Thyroid gland (tissue), 4 donors: Measurements from ENCODE around the gene CR2. TPM values are rescaled to one million over a fixed set of nuclear protein-coding genes. Genes with fewer than 3 reads are reported as not detected.
"Not testable (repeated sequence)": the region's sequence is repeated elsewhere in the genome, so short reads cannot be mapped to it uniquely, and the experiment has no call there.

Experiments
- DNase-seq, 2 donors: peaks; one replicate each; pipeline ENCODE4 v3.0.0-alpha.2; 2019
- H3K27ac ChIP-seq, 3 donors: fragments of 200-600 bp; sonication (generic); 1 replicate in 2 of 3; 2 replicates in 1 of 3; pipeline ENCODE4 v1.5.1; 2016 to 2019; ENCODE audit warnings: mild to moderate bottlenecking in 1 of 3, moderate library complexity in 1 of 3
- H3K27me3 ChIP-seq: fragments of 200-600 bp; sonication (generic); one replicate; pipeline ENCODE4 v1.5.1; 2019
- H3K36me3 ChIP-seq, 2 donors: fragments of 200-600 bp; sonication (generic); one replicate each; pipeline ENCODE4 v1.5.1; 2016 to 2019
- H3K4me1 ChIP-seq, 2 donors: fragments of 200-600 bp; sonication (generic); one replicate each; pipeline ENCODE4 v1.5.1; 2017 to 2019
- H3K4me3 ChIP-seq, 3 donors: fragments of 200-600 bp; sonication (generic); replicated peaks in 1 of 3; 1 replicate in 2 of 3; 2 replicates in 1 of 3; pipeline ENCODE4 v1.5.1; 2016; ENCODE audit warnings: mild to moderate bottlenecking in 1 of 3
- H3K9me3 ChIP-seq: fragments of 200-600 bp; sonication (generic); one replicate; pipeline ENCODE4 v1.5.1; 2017
- CTCF ChIP-seq, 6 experiments: fragments of 200-600 bp in 3 of 6; fragments of 450-650 bp in 3 of 6; sonication (generic) in 3 of 6; IDR thresholded peaks; one replicate each; pipeline ENCODE4 v1.5.1; 2016 to 2019; ENCODE audit warnings: antibody characterized with exemption in 6 of 6, mild to moderate bottlenecking in 2 of 6, inconsistent platforms in 1 of 6, moderate library complexity in 1 of 6
- POLR2A ChIP-seq, 2 donors: fragments of 450-650 bp; IDR thresholded peaks; one replicate each; pipeline ENCODE4 v1.6.1; 2017; ENCODE audit warnings: antibody characterized with exemption in 2 of 2, mild to moderate bottlenecking in 2 of 2, moderate library complexity in 1 of 2
- WGBS, 2 donors: methylation state at CpG; one replicate each; pipeline ENCODE4 v1.1.5; 2017; 5-methylcytosine and 5-hydroxymethylcytosine counted together
- intact Hi-C: fragments of 100-400 bp; cut with DNase I; formaldehyde crosslinking; loops from one replicate; pipeline ENCODE4 v1.15.1; 2023
- total RNA-seq, 4 donors: library from RNA; depleted of rRNA; stranded (reverse); fragments of >200 nt; gene quantifications; one replicate each; pipeline ENCODE4 v1.2.3, GENCODE V29; 2016

The CR2 gene
- total RNA-seq, 4 donors from 2014 or later, result 0.11 to 0.15 TPM; not detected in 2

- H3K36me3 ChIP-seq, result no peaks in the 10 kb centered on the region
- no peak for DNase-seq
- WGBS, 2 donors, result 78 to 88% methylated on average over 1 of the region's 1 CpG
- H3K4me3 ChIP-seq, result no peak overlapping the region
- intact Hi-C loops, result no loop called here
- TF ChIP-seq POLR2A (IDR thresholded peaks at IDR 0.05), result no peak
- TF ChIP-seq CTCF (IDR thresholded peaks at IDR 0.05), result no peak
- no peaks in the 10 kb centered on the region for H3K4me1 ChIP-seq
- H3K27ac ChIP-seq, result no peak overlapping the region
- H3K27me3 ChIP-seq, result no peaks in the 10 kb centered on the region
- no peaks in the 10 kb centered on the region for H3K9me3 ChIP-seq
Measured at GRCh38 chr1:207430602-207431001, 23.5 kb upstream of the CR2 start.

- no peak for TF ChIP-seq CTCF (IDR thresholded peaks at IDR 0.05)
- Histone ChIP-seq H3K9me3 (no peaks in the 10 kb centered on the region), H3K36me3 (no peaks in the 10 kb centered on the region), H3K4me1 (no peaks in the 10 kb centered on the region), H3K4me3 (no peak overlapping the region), H3K27me3 (no peaks in the 10 kb centered on the region), H3K27ac (no peak overlapping the region)
- WGBS, 2 donors, result 98% methylated on average over 2 of the region's 2 CpGs
- intact Hi-C loops, result no loop called here
- no peak for DNase-seq
Measured at GRCh38 chr1:207431508-207431907, 22.6 kb upstream of the CR2 start.

GRCh38 chr1:207433435-207433834 is 20.7 kb upstream of the CR2 start:
- intact Hi-C loops, result no loop called here

GRCh38 chr1:207436746-207437145 is 17.4 kb upstream of the CR2 start:
- H3K27me3 ChIP-seq, DNase-seq, H3K36me3 ChIP-seq, H3K4me3 ChIP-seq, H3K27ac ChIP-seq, intact Hi-C loops, H3K9me3 ChIP-seq, H3K4me1 ChIP-seq: not testable (repeated sequence)
- 96% methylated on average over 3 of the region's 3 CpGs for WGBS, 2 donors

More at GRCh38 chr1:207433435-207433834, 20.7 kb upstream of the CR2 start:
- no peaks in the 10 kb centered on the region for H3K36me3 ChIP-seq
- no peak for TF ChIP-seq POLR2A (IDR thresholded peaks at IDR 0.05)
- TF ChIP-seq CTCF (IDR thresholded peaks at IDR 0.05), result no peak
- no peak for DNase-seq
- no peak overlapping the region for H3K27ac ChIP-seq
- no peaks in the 10 kb centered on the region for H3K4me1 ChIP-seq
- no peaks in the 10 kb centered on the region for H3K27me3 ChIP-seq
- 95 to 96% methylated on average over 3 of the region's 3 CpGs for WGBS, 2 donors
- H3K4me3 ChIP-seq, result no peak overlapping the region
- H3K9me3 ChIP-seq, result no peaks in the 10 kb centered on the region

- H3K4me3 ChIP-seq, result no peak overlapping the region
Measured at GRCh38 chr1:207440626-207441025, 13.5 kb upstream of the CR2 start.

More at GRCh38 chr1:207440626-207441025, 13.5 kb upstream of the CR2 start:
- no peaks in the 10 kb centered on the region for H3K9me3 ChIP-seq
- intact Hi-C loops, result no loop called here
- 93 to 96% methylated on average over 2 of the region's 2 CpGs for WGBS, 2 donors
- H3K27ac ChIP-seq, result no peak overlapping the region
- TF ChIP-seq CTCF (IDR thresholded peaks at IDR 0.05), result no peak
- no peak for TF ChIP-seq POLR2A (IDR thresholded peaks at IDR 0.05)
- no peak for DNase-seq
- H3K27me3 ChIP-seq, result no peaks in the 10 kb centered on the region
- no peaks in the 10 kb centered on the region for H3K4me1 ChIP-seq
- no peaks in the 10 kb centered on the region for H3K36me3 ChIP-seq
